Uterus (tissue), 4 donors: Measurements from ENCODE around the gene GNB1. TPM values are rescaled to one million over a fixed set of nuclear protein-coding genes. Genes with fewer than 3 reads are reported as not detected.

Experiments used
- DNase-seq, 2 donors: peaks; one replicate each; pipeline ENCODE4 v3.0.0-alpha.2; 2019 to 2020
- H3K27ac ChIP-seq, 2 donors: fragments of 200-600 bp; sonication (generic); 1 replicate in 1 of 2; 2 replicates in 1 of 2; pipeline ENCODE4 v1.5.1; 2016 to 2018
- H3K27me3 ChIP-seq, 2 donors: fragments of 200-600 bp; sonication (generic); one replicate each; pipeline ENCODE4 v1.5.1; 2018 to 2019; ENCODE audit warnings: control low read depth in 1 of 2
- H3K36me3 ChIP-seq, 2 donors: fragments of 200-600 bp; sonication (generic); one replicate each; pipeline ENCODE4 v1.5.1; 2019; ENCODE audit warnings: control low read depth in 1 of 2
- H3K4me1 ChIP-seq, 2 donors: fragments of 200-600 bp; sonication (generic); one replicate each; pipeline ENCODE4 v1.5.1; 2018 to 2019; ENCODE audit warnings: control low read depth in 1 of 2
- H3K4me3 ChIP-seq, 2 donors: fragments of 200-600 bp; sonication (generic); 1 replicate in 1 of 2; 2 replicates in 1 of 2; pipeline ENCODE4 v1.5.1; 2018 to 2019; ENCODE audit warnings: mild to moderate bottlenecking in 1 of 2
- H3K9me3 ChIP-seq, 2 donors: fragments of 200-600 bp; sonication (generic); one replicate each; pipeline ENCODE4 v1.5.1; 2019; ENCODE audit warnings: control low read depth in 1 of 2
- POLR2A ChIP-seq, 2 donors: fragments of 450-650 bp; IDR thresholded peaks; one replicate each; pipeline ENCODE4 v1.6.1; 2016; ENCODE audit warnings: antibody characterized with exemption in 2 of 2, mild to moderate bottlenecking in 1 of 2, moderate library complexity in 1 of 2
- intact Hi-C: fragments of 100-400 bp; cut with DNase I; formaldehyde crosslinking; loops from one replicate; pipeline ENCODE4 v1.15.1; 2023; ENCODE audit warnings: low total_unique reads
- total RNA-seq, 4 donors: library from RNA; depleted of rRNA in 3 of 4; stranded (reverse); fragments of >200 nt in 3 of 4; gene quantifications; one replicate each; pipeline versions ENCODE4 v1.1.0 to v1.2.4, GENCODE V29; 2014 to 2023
- TF ChIP-seq, protein P1 (sequence below), 4 experiments: fragments of 200-600 bp in 2 of 4; fragments of 450-650 bp in 2 of 4; sonication (generic) in 2 of 4; IDR thresholded peaks; one replicate each; pipeline ENCODE4 v1.5.1; 2016 to 2019; ENCODE audit warnings: antibody characterized with exemption in 4 of 4, mild to moderate bottlenecking in 2 of 4, moderate library complexity in 1 of 4
- donor health status: DM: yes; HTN: yes; CAD: no.

GNB1 gene
- total RNA-seq, 4 donors from 2014 or later: 50.2 to 320 (median 104) TPM

DNA sequence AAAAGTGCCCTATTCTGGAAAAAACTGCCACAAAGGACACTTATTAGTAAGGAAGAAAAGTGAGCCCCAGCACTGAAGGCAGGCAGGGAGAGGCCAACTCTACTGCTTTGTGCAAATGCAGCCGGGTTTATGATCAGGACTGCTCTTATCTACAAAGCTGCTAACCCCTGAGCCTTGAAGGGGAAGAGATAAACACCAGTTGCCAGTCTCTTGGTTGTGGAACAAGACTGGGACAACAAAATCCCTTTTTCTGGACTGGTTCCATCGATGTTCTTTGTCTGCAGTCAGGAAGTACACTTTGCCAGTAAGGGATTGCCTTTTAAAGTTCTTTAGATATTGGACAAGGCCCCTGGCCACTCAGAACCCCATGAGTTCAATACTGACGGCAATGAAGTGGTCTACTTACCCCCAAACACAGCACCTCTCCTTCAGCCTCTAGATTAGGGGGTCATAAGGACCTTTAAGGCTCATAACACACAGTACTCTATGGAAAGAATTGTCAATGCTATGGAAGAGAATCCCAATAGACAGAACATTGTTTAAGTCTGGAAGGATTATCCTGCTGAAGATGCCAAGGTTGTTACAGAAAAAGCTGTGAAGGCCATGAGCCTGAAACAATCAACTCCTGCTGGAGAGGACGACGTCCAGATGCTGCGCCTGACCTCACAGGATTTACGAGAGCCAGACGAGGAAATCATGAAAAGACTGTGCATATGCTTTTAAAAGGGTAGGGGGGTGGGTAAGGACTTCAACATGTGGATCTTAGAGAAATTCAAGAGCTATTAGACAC, 43.6 kb downstream of the GNB1 start:
- intact Hi-C loops: no loop called here
- no peak overlapping the region for H3K4me3 ChIP-seq
- peaks cover 3 to 16% of the 10 kb centered on the region in 2 donors for H3K4me1 ChIP-seq
- no peak for TF ChIP-seq POLR2A (IDR thresholded peaks at IDR 0.05)
- TF ChIP-seq, protein P1, sequence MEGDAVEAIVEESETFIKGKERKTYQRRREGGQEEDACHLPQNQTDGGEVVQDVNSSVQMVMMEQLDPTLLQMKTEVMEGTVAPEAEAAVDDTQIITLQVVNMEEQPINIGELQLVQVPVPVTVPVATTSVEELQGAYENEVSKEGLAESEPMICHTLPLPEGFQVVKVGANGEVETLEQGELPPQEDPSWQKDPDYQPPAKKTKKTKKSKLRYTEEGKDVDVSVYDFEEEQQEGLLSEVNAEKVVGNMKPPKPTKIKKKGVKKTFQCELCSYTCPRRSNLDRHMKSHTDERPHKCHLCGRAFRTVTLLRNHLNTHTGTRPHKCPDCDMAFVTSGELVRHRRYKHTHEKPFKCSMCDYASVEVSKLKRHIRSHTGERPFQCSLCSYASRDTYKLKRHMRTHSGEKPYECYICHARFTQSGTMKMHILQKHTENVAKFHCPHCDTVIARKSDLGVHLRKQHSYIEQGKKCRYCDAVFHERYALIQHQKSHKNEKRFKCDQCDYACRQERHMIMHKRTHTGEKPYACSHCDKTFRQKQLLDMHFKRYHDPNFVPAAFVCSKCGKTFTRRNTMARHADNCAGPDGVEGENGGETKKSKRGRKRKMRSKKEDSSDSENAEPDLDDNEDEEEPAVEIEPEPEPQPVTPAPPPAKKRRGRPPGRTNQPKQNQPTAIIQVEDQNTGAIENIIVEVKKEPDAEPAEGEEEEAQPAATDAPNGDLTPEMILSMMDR (IDR thresholded peaks at IDR 0.05): no peak
- no peaks in the 10 kb centered on the region for H3K27me3 ChIP-seq
- no peak for DNase-seq
- no peaks in the 10 kb centered on the region for H3K9me3 ChIP-seq
- H3K36me3 ChIP-seq: no peaks in the 10 kb centered on the region
- H3K27ac ChIP-seq: peak overlapping the region; percentile 0 to 60

DNA sequence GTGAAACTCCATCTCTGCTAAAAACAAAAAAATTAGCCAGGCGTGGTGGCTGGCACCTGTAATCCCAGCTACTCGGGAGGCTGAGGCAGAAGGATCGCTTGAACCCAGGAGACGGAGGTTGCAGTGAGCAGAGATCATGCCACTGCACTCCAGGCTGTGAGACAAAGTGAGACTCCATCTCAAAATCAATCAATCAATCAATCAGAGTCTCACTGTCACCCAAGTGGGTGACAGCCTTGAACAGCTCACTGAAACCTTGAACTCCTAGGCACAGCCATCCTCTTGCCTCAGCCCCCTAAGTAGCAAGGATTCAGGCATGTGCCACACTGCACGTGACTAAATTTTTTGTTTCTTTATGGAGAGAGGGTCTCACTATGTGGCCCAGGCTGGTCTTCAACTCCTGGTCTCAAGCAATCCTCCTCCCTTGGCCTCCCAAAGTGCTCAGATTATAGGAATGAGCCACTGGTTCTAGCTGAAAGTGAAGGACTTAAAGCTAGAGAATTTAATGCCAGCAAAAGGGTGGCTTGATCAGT, 44.4 kb downstream of the GNB1 start:
- intact Hi-C loops: no loop called here
- Histone ChIP-seq H3K4me3 (no peak overlapping the region), H3K9me3 (no peaks in the 10 kb centered on the region), H3K36me3 (no peaks in the 10 kb centered on the region), H3K27me3 (no peaks in the 10 kb centered on the region), H3K27ac (peak overlapping the region in 1 of 2 donors; percentile 60), H3K4me1 (peaks cover 3 to 16% of the 10 kb centered on the region in 2 donors)
- no peak for DNase-seq
- no peak for TF ChIP-seq POLR2A (IDR thresholded peaks at IDR 0.05)
- TF ChIP-seq, protein P1 (IDR thresholded peaks at IDR 0.05): no peak

DNA sequence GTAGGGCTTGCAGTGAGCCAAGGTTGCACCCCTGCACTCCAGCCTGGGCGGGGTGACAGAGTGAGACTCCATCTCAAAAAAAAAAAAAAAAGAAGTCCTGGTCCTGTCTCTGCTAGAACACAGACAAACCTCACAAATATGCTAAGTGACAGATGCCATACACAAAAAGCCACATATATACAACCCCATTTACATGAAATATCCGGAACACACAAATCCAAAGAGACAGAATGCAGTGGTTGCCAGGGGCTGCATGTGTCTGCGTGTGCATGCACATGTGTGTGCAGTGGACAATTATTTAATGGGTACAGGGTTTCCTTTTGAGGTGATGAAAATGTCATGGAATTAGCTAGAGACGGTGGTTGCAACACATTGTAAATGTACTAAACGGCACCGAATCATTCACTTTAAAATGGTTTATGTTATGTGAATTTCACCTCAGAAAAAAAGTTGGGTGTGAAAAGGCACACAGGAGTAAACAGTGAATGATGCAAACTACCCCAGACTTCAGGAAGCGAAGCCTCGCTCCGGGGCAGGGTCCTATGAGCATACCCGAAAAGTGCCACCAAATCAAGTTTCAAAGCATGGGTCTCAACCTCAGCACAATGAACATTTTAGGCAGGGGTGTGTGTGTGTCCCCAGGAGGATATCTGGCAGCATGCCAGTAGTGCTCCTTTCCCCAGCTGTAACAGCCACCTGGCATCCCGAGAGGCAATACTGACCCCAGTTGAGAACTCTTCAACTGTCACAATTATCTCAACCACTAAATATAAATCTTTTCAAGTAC, 48.3 kb downstream of the GNB1 start:
- intact Hi-C loops: no loop called here
- Histone ChIP-seq H3K27ac (no peak overlapping the region), H3K4me1 (peaks cover 3 to 23% of the 10 kb centered on the region in 2 donors), H3K4me3 (no peak overlapping the region), H3K27me3 (no peaks in the 10 kb centered on the region), H3K36me3 (no peaks in the 10 kb centered on the region), H3K9me3 (no peaks in the 10 kb centered on the region)
- no peak for TF ChIP-seq POLR2A (IDR thresholded peaks at IDR 0.05)
- TF ChIP-seq, protein P1 (IDR thresholded peaks at IDR 0.05): no peak
- no peak for DNase-seq

DNA sequence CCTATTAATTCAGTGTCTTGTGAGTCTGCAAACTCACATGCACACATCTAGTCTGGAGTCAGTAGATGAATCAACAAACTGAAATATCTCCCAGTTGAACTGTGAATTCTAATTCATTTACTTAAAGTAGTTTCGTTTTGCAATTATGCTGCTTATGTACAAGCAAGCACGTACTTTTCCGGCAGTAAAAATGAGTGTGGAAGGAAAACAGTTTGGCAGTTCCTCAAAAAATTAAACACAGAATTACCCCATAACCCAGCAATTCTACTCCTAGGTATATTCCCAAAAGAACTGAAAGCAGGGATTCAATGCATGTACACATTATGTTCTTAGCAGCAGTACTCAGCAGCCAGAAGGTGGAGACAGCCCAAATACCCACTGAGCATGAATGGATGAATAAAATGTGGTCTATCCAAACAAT, 49.3 kb downstream of the GNB1 start:
- Histone ChIP-seq H3K27ac (peak overlapping the region in 1 of 2 donors; percentile 22), H3K4me3 (no peak overlapping the region), H3K27me3 (no peaks in the 10 kb centered on the region), H3K9me3 (no peaks in the 10 kb centered on the region), H3K4me1 (peaks cover 2 to 14% of the 10 kb centered on the region in 2 donors), H3K36me3 (no peaks in the 10 kb centered on the region)
- TF ChIP-seq, protein P1 (IDR thresholded peaks at IDR 0.05): no peak
- no peak for TF ChIP-seq POLR2A (IDR thresholded peaks at IDR 0.05)
- intact Hi-C loops: no loop called here
- DNase-seq: no peak
